Measurements from ENCODE around the gene BPGM. TPM values are rescaled to one million over a fixed set of nuclear protein-coding genes. Genes with fewer than 3 reads are reported as not detected.

Gene BPGM
- total and polyA plus RNA-seq, 2 donors (not counting 1 experiment from before 2014, with no cell fraction given), result 7.0 to 9.7 TPM

- Histone ChIP-seq H3K9me3 (ENCODE audit: control extremely low read depth in 1 of 3, control insufficient read depth in 2 of 3, insufficient read depth in 1 of 3, low read length in 2 of 3) (peaks cover 0 to 4% (median 3%) of the 10 kb centered on the region in 3 donors), H3K36me3 (replicated peaks in 1 of 2; ENCODE audit: control extremely low read depth in 1 of 2, control insufficient read depth in 1 of 2, extremely low read depth in 1 of 2, insufficient read depth in 2 of 2, low read length in 1 of 2) (peaks cover 2 to 3% of the 10 kb centered on the region in 2 experiments), H3K4me2 (replicated peaks; ENCODE audit: low read depth, low read length, poor library complexity, severe bottlenecking) (no peak overlapping the region), H3K79me2 (ENCODE audit: control insufficient read depth, insufficient read depth, low read length) (peaks cover 9% of the 10 kb centered on the region), H3K27me3 (replicated peaks in 1 of 4; ENCODE audit: control extremely low read depth in 1 of 4, control insufficient read depth in 3 of 4, insufficient read depth in 4 of 4, low read length in 3 of 4) (no peaks in the 10 kb centered on the region), H3K9ac (ENCODE audit: low read length) (no peak overlapping the region), H3K27ac (ENCODE audit: low read length in 2 of 2) (no peak overlapping the region), H3K4me1 (ENCODE audit: control insufficient read depth in 2 of 2, insufficient read depth in 2 of 2, low read length in 2 of 2) (peaks cover 8 to 12% of the 10 kb centered on the region in 2 donors), H3K4me3 (ENCODE audit: control extremely low read depth in 1 of 5, extremely low read depth in 1 of 5, insufficient read depth in 1 of 5, low read depth in 2 of 5, low read length in 4 of 5) (no peak overlapping the region), H2AFZ (ENCODE audit: insufficient read depth, low read depth, low read length, poor library complexity, severe bottlenecking) (no peak overlapping the region), H4K20me1 (ENCODE audit: control insufficient read depth, insufficient read depth, low read length, poor library complexity, severe bottlenecking) (no peaks in the 10 kb centered on the region)
- Mint-ChIP-seq H3K27me3 (no peaks in the 10 kb centered on the region), H3K4me1 (peaks cover 30% of the 10 kb centered on the region), H3K27ac (no peak overlapping the region), H3K9me3 (ENCODE audit: insufficient read depth) (no peaks in the 10 kb centered on the region), H3K4me3 (no peak overlapping the region)
- ChIA-PET CTCF (interaction anchor here (1.0 kb wide), 1 partner anchor 28 kb away, joined by 3 read pairs; no protein-coding TSS in a partner anchor), POLR2A (no interaction called here)
- intact Hi-C loops (cut with micrococcal nuclease), result no loop called here
- ATAC-seq (ENCODE audit: low read depth) (no peak), DNase-seq (no peak)
- no peak for TF ChIP-seq EZH2 (IDR thresholded peaks at IDR 0.05; ENCODE audit: borderline replicate concordance, insufficient read depth, low read depth, low read length, poor library complexity, severe bottlenecking)
- no peak for TF ChIP-seq CTCF (IDR thresholded peaks at IDR 0.05)
Measured at GRCh38 chr7:134674424-134674823, 27.8 kb downstream of the BPGM start.

DNA sequence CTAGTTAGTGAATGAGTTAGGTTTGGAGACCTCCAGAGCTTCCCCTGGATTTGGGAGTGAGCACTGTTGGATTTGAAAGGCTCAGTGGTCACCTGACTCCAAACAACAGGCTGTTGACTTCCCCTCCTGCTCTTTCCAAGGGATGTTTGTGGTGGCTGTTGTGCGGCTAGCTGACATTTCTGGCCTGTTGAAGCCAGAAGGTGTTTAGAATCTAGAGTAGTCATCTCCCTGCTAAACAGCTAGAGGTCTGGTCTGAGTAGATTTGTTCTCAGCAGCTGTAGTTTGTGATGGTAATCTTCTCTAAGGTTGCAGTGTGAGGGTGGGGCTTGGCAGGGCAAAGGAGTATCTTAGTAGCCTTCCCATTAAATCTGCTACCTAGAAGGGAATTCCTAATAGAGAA lies 30.1 kb downstream of the BPGM start:
- H3K27me3 ChIP-seq (replicated peaks in 1 of 4; ENCODE audit: control extremely low read depth in 1 of 4, control insufficient read depth in 3 of 4, insufficient read depth in 4 of 4, low read length in 3 of 4), result no peaks in the 10 kb centered on the region
- peaks cover 9% of the 10 kb centered on the region for H3K79me2 ChIP-seq (ENCODE audit: control insufficient read depth, insufficient read depth, low read length)
- H3K4me2 ChIP-seq (replicated peaks; ENCODE audit: low read depth, low read length, poor library complexity, severe bottlenecking), result no peak overlapping the region
- no peak overlapping the region for H3K4me3 Mint-ChIP-seq
- H3K9me3 ChIP-seq (ENCODE audit: control extremely low read depth in 1 of 3, control insufficient read depth in 2 of 3, insufficient read depth in 1 of 3, low read length in 2 of 3), result peaks cover 0 to 4% (median 3%) of the 10 kb centered on the region in 3 donors
- no peak overlapping the region for H3K4me3 ChIP-seq (ENCODE audit: control extremely low read depth in 1 of 5, extremely low read depth in 1 of 5, insufficient read depth in 1 of 5, low read depth in 2 of 5, low read length in 4 of 5)
- no peak overlapping the region for H2AFZ ChIP-seq (ENCODE audit: insufficient read depth, low read depth, low read length, poor library complexity, severe bottlenecking)
- H4K20me1 ChIP-seq (ENCODE audit: control insufficient read depth, insufficient read depth, low read length, poor library complexity, severe bottlenecking), result no peaks in the 10 kb centered on the region
- DNase-seq, result no peak
- no peak overlapping the region for H3K27ac Mint-ChIP-seq
- ATAC-seq (ENCODE audit: low read depth), result no peak
- CTCF ChIA-PET, result interaction anchor here (0.8 to 1.6 kb wide), 3 partner anchors 10 to 45 kb away, joined by 3 to 4 read pairs (median 3); no protein-coding TSS in a partner anchor
- WGBS (ENCODE audit: insufficient coverage), result no CpG with 5 or more reads among the region's 1 CpG
- peaks cover 0 to 1% of the 10 kb centered on the region in 2 donors for H3K4me1 ChIP-seq (ENCODE audit: control insufficient read depth in 2 of 2, insufficient read depth in 2 of 2, low read length in 2 of 2)
- no peaks in the 10 kb centered on the region for H3K9me3 Mint-ChIP-seq (ENCODE audit: insufficient read depth)
- POLR2A ChIA-PET, result no interaction called here
- no peaks in the 10 kb centered on the region for H3K27me3 Mint-ChIP-seq
- H3K4me1 Mint-ChIP-seq, result peaks cover 14% of the 10 kb centered on the region
- intact Hi-C loops (cut with micrococcal nuclease), result no loop called here
- H3K27ac ChIP-seq (ENCODE audit: low read length in 2 of 2), result no peak overlapping the region
- peaks cover 8 to 16% of the 10 kb centered on the region in 2 experiments for H3K36me3 ChIP-seq (replicated peaks in 1 of 2; ENCODE audit: control extremely low read depth in 1 of 2, control insufficient read depth in 1 of 2, extremely low read depth in 1 of 2, insufficient read depth in 2 of 2, low read length in 1 of 2)
- no peak overlapping the region for H3K9ac ChIP-seq (ENCODE audit: low read length)
- TF ChIP-seq EZH2 (IDR thresholded peaks at IDR 0.05; ENCODE audit: borderline replicate concordance, insufficient read depth, low read depth, low read length, poor library complexity, severe bottlenecking) (no peak), CTCF (IDR thresholded peaks at IDR 0.05) (no peak)
